Measurements from ENCODE around the gene LRCH1.

LRCH1 gene

DNA sequence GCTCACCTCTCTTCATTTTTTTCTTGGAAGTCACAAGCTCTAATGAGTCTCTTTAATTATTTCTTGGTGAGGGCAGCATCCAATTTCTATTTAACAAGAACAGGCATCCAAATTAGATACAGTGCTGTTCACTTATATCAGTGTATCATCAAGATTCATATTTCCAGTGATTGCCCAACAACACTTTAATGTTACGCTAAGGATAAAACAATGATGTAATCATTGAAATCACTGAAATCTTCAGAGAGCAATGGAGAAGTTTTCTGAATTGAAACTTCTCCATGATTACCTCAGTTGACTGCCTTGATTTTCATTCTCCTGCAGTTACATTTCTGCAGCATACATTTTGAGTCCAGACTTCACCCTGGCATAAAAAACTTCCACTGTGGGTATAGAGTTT lies 17.1 kb upstream of the LRCH1 start:
- no peak for DNase-seq

DNA sequence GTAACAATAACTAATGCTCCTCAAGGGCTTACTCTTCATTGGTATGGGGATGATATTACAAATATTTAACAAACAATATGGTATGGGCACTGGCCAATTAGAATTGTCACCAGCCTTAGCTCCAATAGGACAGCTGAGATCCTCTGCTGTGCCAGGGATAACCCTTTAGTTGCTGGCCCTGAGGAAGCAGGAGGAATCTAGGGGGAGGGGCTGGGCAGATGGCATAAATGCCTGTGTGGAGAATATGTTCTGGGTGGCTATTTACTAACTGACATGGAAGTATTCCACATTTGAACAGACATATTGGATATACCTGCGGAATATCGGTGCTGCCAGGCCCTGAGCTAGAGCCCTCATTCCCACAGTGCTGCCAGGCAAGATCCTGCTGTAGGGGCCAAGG lies 16.6 kb upstream of the LRCH1 start:
- no peak for DNase-seq

DNA sequence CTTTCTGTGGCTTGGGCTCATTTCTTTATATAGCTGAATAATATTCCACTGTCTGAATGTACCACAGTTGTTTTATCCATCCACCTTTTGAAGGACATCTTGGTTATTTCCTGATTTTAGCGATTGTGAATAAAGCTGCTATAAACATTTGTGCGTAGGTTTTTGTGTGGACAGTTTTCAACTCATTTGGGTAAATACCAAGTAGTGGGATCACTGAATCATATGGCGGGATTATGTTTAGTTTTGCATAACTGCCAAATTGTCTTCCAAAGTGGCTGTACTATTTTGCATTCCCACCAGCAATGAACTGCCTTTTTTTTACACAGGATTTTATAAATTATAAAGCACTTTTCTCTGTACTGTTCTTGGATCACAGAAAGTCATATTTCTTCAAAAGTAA lies 13.7 kb upstream of the LRCH1 start:
- no peak for DNase-seq

DNA sequence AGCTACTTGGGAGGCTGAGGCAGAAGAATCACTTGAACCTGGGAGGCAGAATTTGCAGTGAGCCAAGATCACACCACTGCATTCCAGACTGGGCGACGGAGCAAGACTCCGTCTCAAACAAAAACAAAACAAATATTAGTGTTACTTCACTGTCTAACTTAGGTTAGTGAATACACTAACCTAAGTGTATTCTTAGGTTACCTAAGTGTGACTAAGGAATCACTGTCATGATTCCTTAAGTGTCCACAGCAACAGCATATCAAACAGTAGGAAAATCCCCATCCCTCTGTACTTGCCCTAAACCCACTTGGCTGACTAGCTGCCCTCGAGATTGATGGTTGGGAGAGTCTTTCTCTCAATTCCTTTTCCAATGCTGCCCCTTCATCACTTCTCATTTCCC lies 11.8 kb upstream of the LRCH1 start:
- no peak for DNase-seq

DNA sequence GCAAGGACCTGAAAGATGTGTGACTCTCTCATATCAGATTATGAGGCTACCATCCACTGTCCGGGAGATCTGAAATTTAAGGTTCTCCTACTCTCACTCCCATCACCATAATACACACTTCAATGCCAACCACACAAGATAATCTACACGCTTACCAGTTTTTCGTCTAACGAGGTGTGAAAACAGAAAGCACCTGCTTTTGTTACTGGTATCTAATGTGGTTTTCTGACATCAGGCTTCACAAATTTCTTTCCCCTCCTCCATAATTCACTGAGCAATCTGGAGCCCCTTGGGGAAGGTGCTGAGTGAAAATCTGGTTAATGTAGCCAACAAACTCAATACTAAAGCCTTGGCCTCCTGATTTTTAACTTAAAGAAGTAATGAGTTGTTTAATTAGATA lies 10.1 kb upstream of the LRCH1 start:
- DNase-seq = no peak

DNA sequence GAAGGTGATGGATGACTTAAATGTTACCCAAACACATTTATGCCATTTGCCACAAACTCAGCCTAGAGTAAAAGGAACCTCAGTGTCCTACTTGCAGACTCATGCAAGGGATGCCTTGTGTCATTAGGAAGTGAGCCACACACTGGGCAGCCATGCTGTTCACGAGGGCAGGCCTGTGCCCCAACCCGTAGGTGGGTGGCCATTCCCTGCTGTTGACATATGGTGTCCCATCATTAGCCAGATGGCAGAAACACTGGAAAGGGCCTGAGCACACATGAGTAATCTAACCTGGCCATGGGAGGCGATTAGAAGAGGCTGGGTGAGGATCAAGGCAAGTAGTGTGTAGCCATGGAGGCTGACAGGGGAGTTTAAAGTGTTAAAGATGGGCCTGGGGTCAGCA lies 9.7 kb upstream of the LRCH1 start:
- DNase-seq = no peak

DNA sequence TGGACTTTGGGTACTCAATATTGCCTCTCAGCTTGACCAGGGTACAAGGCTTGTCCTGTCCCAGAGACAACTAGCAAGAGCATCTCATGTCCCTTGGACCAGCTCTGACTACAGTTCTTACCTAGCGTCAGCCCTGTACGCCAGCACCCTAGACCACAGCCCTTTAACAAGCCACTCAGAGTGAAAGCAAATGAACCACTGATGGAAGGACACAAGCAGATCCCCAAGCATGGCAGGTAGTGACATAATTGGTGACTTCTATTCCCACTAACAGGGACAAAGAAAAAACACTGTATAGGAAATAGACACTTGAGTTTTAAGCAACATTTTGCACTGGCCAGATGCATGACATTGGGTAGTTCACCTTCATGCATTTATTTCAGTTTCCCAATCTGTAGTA lies 8.8 kb upstream of the LRCH1 start:
- no peak for DNase-seq

DNA sequence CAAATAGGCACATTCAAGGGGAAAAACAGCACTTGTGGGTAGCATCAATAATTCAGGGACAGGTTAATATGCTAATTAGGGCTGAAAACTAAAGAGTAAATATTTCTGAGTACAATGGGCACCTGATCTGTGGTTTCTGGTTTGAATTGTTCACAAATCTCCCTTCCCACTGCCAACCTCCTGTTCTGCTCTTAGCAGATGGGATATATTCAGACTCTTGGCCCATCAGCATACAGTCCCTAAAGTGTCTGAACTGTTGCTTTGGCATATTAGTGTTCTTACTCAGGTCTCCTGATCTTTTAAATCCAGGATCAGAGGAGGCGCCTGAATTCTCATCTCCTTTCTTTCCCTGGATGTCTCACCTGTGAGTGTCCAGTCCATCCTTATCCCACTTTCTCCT lies 8.2 kb upstream of the LRCH1 start:
- DNase-seq = no peak

DNA sequence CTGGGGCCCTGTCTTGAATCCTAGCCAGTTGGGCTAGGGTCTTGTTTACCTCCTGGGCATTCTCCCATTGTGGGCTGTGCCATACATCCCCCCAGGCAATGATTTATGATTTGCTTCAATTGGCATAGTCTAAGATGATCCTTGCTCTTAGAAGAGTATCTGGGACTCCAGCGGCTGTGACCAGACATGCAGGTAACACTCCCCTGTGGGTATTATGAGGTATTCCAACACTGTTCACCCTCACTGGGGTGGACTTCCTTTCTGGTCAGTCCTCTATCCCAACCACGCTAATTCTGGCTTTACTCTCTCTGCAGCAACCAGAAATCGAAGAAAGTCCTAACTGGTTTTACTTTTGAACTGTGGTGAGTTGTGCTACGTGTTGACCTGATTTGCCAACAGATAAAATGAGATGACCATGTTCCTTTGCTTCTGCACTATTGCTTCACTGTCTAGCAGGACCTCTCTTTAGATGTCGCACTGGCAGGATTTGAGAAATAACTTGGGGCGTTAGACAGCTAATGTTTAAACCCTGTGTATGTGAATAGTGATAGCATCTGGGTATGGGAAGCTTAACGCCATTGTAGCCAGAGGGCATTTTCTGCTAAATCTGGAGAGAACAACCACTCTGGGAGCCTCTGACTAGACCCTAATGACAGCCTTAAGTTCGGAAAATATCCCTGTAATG lies 6.7 kb upstream of the LRCH1 start:
- no peak for DNase-seq

DNA sequence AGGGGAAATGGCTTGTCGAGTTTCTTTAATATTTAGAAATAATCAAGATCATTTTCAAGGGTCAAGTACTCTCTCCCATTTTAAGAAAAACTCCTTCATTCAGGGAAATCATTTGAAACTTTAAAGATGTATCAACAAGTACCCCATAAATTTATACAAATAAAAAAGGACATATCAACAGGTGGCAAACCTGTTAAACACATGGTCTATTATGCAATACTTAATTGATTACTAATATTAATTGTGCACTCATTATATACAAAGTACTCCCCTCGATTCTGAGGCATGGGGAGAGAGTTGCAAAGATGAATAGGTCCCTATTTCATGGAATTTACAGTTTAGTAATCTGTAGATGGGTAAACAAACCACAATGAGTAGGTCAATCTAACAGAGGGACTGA lies 2.1 kb upstream of the LRCH1 start:
- DNase-seq = no peak

DNA sequence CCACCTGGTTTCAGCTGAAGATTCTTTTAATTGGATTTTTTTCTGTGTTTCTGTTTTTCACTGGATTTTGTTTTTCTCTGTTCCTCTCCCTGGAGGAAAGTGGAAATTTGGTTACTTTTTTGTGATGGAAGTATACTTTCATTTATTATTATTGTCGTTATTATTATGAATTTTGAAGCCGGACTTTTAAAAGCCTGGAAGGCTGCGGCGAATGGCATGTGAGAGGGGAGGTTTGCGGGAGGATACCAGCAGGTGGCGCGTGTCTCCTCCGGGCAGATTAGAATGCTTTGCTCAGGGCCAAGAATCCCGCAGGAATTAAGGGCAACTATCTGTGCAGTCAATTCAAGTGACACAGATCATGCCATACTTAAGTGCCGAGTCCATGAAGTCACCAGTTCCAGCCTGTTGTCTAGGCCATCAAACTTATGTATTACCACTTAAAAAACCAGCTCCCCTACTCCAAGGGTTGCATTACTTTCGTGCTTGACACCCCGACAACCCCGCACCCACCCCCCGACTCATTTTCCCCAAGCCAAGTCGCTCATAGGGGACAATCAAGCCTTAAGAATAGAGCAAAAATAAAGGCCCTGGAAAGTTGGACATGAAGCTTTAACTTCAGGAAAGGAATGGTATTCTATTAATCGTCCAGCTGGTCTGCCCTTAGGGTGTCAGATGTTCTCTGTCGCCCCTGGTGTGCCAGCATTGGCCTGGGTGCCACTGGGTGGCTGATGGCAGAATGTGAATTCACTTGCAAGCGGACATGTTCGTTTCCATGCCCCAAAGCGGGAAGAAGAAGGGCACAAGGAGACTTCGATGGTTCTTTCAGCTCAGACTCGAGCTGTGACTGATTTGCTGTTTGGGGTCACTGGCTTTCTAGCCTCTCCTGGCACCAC lies 1.3 kb upstream of the LRCH1 start:
- no peak for DNase-seq

DNA sequence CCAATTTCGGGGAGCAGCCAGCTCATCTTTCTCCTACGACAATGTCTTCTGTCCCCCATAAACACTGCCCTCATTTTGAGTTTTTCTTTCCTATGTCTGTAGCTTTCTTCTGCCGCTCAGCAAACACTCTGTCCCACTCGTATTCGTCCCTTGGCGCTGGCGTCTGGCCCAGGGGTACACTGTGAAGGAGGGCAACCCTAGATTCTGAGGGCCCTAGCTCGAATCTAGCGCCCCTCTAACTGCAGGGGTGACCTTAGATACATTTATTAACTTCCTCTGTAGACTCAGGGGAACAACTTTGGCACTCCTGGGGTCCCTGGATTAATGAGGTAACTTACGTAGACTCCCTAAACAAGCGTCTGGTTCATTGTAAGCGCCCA lies 677 bp upstream of the LRCH1 start:
- no peak for DNase-seq

DNA sequence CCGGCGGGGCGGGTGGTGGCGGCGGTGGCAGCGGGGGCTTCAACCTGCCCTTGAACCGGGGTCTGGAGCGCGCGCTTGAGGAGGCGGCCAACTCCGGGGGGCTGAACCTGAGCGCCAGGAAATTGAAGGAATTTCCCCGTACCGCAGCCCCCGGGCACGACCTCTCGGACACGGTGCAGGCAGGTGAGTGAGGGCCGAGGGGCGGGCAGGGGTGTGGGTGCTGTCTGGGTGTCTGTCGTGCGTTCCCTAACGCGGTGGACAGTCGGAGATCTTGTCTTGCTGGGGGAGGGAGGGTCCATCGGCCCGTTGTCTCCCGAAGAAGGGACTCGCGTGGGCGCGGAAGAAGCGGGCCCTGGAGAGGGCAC lies 533 bp downstream of the LRCH1 start:
- DNase-seq = no peak

DNA sequence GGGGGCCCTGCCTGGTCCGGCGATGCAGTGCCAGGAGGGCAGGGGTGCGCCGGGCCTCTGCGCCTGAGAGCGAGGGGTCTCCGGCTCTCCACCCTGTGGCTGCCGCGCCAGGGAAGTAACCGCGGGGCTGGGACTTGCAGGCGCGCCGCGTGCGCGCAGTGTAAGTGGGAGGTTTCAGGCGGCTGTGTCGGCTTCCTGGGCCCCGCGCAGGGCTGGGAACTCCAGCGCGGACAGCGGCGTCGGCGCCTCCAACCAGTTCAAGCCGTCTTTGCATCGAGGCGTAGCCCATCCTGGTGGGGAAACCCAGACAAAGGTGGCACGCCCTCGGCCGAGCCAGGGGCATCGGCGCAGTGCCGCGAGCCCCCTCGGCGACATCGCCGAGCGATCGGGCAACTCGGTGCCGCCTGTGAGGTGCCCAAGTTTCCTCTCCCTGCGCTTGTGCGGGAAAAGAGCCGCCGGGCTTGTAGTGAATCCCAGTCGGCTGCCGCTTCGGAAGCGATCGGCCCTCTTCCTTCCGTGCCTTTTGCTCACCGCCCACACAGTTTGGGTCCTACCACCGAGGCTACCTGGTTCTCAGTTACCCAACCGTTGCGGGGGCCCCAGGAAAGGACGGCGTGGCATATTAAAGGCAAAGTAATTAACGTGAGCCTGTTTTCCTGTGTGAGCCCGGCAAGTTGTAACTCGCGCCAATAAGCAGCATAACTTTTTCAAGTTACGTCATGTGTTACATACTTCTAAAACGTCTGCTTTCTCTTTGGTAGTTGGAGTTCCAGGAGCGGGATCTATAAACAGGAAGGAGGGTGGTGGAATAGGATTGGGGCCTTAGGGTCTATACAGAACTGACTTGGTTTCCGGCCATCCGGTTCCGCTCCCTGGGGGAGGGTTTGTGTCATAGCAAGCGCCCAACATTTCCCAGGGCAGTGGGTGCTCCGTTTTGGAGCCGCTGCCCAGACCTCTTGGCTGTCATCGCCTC lies 1.2 kb downstream of the LRCH1 start:
- no peak for DNase-seq

DNA sequence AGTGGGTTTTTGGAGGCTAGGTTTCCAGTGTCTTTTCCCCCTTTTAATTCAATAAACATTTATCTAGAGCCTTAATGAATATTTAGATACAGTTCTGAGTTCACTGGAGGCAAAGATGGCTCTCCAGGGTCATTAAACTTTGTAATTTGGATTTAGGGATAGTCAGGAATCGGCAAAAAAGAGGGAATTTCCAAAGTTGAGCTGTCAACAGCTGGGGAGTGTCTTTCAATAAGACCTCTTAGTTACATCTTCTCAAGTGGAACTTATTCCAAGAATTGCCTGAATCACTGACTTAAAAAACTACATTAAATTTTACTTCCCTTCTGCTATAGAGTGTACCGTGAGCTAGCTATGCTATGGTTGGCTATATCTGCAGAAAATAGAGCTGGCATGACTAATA lies 2.0 kb downstream of the LRCH1 start:
- DNase-seq = no peak

DNA sequence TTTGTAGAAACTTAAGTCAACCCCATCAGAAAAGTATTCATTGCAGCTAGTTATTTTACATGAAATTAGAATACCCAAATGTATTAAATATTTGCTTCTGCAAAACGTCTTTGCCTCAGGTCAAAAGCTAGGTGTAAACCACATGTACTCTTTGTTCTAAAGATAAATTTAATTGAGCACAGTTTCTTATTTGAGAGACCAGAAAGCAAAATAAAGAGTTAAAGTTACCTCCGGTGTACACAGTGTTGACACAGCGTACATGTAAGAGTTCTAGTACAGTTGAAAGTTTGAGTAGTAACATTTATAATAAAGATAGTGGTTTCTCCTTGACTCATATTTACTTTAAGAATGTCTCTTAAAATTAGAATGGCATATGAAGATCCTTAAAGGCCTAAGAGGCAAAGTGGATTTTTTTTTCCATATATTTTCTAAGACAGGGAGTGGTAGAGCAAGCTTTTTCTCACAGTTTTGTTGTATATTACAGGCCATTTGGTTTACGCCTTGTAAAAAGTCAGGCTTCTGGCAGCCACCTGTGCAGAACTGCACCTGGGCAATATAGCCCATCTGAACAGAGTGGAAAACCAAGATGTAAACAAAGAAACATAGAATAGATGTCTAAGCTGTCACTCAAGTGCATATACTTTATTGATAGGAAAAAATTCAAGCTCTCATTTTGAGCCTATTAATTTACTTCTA lies 2.9 kb downstream of the LRCH1 start:
- DNase-seq = no peak

DNA sequence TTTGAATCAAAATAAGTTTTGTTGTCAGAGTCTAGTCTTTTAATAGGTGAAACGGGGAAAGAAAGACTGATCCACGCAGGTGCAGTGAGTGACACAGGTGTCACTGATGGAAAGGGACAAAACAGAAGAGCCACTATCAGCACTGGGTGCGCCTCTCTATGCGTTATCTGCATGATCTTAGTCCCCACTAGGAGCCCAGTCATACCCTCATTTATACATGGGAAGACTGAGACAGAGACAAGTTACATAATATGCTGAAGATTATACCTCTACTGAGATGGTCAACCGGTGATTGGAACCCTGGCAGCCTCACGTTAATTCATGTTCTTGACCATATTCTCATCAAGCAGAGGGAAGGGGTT lies 3.4 kb downstream of the LRCH1 start:
- DNase-seq = no peak

DNA sequence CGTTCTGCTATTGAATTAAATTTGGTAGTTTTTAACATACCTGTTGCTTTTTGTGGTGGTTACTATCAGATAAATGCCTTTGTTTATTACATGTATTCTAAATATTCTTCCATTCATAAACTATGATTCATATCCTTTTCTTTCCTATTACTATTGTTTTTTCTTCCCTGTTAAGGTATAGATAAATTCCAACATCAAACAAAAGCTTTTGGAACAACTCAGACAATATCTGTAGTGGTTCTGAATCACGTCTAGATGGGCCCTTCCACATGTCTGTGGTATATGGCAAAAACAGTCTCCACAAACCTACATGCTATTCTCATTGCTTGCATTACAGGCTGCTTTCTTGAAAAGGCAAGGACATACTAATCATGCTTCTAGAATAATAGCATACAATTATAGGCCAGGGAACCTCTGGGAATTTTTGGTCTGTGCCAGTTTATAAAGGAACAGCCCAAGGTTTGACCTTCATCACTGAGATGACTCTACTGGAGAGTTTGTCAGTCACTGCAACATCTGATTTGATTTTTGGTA lies 6.4 kb downstream of the LRCH1 start:
- no peak for DNase-seq

DNA sequence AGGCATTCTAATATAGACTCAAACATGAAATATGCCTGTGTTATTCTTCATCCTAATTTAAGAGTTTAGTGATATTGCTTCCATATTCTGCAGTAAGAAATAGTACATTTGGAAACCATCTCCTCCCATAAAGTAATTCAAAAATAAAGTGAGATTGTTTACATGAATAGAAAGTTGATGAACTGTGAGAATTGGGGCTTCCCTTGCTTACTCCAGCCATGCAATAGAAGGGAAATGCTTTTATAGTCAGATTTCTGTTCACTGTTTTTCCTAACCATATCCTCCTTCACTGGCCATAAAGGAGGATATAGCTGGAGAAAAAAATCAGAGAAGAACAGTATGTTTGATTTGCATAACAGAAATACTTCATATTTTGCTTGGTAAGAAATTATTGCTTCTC lies 7.8 kb downstream of the LRCH1 start:
- DNase-seq = no peak

DNA sequence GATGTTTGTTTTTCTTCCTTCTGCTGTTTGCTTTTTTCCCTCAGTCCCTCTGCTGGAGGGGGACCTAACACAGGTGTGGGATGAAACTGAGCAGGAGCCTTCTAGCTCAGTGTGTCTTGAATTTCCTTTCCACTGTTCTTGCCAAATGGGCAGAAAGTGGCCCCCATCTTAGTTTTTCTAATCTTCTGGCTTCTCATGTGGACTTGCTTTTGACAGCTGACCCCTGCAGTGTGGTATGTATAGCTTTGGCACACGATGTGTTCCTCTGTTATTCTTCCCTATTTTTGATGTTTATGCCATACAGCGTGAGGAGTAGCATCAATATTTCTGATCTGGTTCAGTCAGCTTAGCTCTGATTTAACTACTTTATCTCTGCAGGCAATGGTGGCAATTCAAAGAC lies 8.3 kb downstream of the LRCH1 start:
- DNase-seq = no peak

DNA sequence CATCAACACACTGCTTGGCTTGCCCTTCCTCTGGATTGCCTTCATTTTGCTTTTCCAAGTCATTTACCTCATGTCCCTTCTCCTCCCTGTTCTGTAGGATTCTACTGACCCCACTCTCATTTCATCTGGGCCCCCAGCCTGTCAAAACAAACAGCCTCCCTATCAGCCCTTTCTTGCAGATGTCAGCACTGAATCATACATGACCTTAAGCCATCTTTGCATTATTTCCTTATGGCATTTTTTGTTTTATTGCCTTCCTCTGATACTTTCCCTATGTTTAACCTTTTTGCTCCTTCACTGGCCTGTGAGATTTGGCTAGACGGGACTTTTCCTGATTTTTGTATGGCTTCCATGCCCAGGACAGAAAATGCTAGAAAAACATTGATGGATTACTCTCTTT lies 8.7 kb downstream of the LRCH1 start:
- DNase-seq = no peak

DNA sequence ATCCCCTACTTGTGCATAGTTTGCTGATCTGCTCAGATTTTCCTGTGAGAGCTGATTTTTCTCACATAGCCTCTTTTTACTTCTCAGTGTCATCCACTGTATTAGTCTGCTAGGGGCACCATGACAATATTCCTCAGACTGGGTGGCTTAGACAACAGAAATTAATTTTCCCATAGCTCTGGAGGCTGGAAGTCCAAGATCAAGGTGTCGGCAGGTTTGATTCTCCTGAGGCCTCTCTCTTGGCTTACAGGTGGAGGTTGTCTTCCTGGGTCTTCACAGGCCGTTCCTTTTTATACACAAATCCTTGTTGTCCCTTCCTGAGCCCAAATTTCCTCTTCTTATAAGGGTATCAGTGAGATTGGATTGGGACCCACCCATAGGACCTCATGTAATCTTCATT lies 9.2 kb downstream of the LRCH1 start:
- DNase-seq = no peak

DNA sequence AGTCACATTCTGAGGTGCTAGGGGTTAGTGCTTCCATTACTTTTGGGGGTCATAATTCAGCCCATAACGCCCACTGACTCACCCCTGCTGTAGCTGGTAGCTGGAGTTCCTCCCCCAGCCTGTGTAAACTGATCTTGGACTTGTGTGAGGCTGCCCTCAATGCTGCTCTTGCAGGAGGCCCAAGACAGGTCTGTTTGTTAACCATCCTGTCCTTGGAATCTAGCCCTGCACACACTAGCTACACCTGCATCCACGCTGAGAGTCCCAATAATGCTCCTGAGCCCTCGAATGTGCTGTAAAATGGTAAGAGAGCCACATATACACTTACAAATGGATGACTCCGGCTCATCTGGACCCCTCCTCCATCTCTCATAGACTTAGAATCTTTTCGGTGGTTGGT lies 9.6 kb downstream of the LRCH1 start:
- DNase-seq = no peak
